GM21529 (cell line): ENCODE measurements around the gene CIAO3.
"Not testable (repeated sequence)": the region's sequence is repeated elsewhere in the genome, so short reads cannot be mapped to it uniquely, and the experiment has no call there.

Source experiments
- ATAC-seq: cut with Tn5 transposase; IDR thresholded peaks from one replicate; pipeline ENCODE4 v1.9.1; 2021; ENCODE audit not compliant: unreplicated experiment

The CIAO3 gene

DNA sequence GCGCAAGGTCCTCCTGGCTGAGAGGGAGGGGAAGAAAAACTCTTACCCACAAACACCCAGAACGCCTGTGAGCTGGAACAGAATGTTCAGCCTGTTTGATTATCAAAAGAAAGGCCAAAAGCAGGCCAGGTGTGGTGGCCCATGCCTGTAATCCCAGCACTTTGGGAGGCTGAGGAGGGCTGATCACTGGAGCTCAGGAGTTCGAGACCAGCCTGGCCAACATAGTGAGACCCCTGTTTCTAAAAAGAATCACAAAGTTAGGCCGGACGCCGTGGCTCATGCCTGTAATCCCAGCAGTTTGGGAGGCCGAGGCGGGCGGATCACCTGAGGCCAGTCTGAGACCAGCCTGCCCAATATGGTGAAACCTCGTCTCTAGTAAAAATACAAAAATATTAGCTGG, 35.5 kb upstream of the CIAO3 start:
- ATAC-seq, result not testable (repeated sequence)

GRCh38 chr16:775236-775796, 34.5 kb upstream of the CIAO3 start:
- no peak for ATAC-seq

DNA sequence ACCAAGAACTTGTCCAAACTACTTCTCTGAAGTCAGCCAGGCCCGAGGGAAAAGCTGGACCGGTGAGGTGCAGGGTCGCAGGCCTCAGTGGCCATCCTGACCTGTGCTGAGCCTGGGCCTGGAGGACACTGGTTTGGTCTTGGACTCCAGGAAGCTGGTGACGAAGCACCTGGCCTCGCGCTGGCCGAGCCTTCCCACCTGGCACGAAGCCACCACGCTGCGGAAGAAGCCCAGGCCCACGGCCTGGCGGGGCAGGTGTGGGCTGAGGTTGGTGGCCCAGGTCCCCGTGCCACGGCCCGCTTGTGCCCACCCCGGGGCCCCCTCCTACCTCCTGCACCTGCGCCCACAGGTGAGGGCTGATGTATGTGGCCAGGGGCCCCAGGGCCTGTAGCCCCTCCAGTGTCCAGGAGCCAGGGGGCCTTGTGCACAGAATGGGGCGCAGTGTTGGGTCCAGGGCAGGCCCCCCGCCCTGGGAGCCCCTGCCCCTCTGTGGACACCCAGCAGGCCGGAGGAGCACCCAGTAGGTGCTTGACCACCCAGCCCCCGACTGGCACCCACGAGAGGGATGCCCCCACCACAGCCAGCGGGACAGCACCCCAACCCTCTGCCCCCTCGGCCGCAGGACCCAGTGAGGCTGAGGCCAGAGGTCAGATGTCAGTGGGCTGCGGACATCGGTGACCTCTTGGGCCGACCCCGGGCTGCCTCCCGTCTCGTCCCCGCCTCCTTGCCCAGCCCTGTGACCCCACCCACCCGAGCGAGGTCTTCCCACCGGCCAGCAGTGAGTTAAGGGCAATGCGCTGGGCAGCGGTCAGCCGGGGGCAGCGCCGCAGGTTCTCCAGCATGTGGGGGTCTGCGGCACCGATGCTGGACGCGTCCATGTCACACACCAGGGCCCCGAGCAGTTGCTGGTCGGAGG, 33.5 kb upstream of the CIAO3 start:
- ATAC-seq, result no peak

DNA sequence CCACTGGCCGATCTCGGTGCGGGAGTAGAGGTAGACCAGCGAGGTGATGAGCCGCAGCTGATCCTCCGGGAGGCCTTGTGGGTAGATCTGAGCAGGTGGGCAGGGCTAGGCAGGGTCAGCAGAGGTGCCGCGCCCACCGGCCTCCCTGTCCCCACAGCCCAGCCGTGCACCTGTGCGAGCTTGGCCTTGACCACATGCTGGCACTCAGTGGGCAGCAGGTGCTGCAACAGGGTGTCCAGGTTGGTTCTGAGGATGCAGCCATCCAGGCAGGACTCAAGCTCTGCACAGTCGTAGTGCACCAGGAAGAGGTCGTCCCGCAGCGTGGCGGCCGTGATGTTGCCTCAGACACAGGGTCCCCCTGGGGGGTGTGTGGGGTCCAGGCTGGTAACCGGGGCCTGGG, 32.2 kb upstream of the CIAO3 start:
- ATAC-seq, result no peak

DNA sequence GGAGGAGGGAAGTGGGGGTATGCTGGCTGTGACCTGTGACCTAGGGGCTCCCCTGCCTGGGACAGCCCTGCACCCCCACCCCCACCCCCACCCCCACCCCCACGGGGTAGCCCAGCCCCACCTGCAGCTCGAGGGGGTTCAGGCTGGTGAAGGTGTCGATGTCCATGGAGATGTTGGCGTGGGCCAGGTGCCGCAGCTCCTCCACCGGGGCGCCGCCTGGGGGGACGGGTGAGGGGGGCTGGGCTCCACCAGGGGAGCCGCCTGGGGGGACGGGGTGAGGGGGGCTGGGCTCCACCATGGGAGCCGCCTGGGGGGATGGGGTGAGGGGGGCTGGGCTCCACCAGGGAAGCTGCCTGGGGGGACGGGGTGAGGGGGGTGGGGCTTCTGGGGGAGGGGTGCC, 29.6 kb upstream of the CIAO3 start:
- ATAC-seq, result no peak

DNA sequence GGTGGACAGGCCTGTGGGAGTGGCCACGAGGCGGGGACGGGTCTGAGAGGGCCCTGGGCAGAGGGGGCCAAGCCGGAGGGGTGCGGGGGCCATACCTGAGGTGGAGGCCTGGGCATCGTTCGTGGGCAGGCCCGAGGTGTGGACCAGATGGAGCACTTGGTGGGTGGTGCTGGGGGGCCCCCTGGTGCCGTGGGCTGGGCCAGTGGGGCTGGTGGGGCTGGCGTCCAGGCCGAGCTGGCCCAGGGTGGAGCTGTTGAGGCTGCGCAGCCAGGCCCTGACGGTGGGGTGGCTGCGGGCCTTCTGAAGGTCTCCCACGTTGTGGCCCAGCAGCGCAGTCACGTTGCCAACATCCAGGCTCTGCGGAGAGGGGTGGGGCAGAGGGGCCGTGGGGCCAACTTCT, 29.1 kb upstream of the CIAO3 start:
- no peak for ATAC-seq

DNA sequence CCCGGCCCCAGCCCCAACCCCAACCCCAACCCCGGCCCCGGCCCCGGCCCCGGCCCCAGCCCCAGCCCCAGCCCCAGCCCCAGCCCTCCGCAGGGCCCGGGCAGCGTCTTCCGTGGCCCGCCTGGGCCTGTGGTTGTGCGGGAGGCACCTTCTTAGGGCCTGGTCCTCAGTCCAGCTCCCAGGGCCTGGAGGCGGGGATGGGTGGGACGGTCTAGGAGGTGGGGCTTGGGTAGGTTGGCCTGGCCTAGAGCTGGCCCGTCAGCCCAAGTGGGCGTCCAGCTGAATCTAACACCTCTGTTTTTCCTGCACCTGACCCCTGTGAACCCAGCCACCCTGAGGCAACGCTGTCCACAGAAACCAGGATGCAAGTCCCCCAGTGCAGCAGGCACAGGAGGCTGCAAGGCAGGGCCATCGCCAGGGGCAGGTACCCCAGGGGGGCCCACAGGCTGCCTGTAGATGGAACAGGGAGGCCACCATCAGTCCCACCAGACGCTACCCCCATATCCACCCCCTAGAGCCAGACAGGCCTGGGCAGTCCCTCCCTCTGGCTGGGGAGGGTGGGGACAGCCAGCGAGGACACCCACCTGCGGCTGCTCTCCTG, 28.5 kb upstream of the CIAO3 start:
- no peak for ATAC-seq

GRCh38 chr16:768428-768827, 27.6 kb upstream of the CIAO3 start:
- no peak for ATAC-seq

DNA sequence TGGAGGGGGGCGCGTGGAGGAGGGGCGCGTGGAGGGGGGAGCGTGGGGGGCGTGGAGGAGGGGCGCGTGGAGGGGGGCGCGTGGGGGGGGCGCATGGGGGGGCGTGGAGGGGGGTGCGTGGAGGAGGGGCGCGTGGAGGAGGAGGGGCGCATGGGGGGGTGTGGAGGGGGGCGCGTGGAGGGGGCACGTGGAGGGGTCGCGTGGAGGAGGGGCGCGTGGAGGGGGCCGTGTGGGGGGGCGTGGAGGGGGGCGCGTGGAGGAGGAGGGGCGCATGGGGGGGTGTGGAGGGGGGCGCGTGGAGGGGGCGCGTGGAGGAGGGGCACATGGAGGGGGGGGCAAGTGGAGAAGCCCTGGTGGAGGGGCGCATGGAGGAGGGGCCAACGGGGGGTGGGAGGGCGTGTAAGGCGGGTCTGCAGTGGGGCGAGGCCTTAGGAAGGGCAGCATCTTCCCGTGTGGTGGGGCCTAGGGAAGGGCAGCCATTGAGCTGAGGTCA, 27.0 kb upstream of the CIAO3 start:
- no peak for ATAC-seq

DNA sequence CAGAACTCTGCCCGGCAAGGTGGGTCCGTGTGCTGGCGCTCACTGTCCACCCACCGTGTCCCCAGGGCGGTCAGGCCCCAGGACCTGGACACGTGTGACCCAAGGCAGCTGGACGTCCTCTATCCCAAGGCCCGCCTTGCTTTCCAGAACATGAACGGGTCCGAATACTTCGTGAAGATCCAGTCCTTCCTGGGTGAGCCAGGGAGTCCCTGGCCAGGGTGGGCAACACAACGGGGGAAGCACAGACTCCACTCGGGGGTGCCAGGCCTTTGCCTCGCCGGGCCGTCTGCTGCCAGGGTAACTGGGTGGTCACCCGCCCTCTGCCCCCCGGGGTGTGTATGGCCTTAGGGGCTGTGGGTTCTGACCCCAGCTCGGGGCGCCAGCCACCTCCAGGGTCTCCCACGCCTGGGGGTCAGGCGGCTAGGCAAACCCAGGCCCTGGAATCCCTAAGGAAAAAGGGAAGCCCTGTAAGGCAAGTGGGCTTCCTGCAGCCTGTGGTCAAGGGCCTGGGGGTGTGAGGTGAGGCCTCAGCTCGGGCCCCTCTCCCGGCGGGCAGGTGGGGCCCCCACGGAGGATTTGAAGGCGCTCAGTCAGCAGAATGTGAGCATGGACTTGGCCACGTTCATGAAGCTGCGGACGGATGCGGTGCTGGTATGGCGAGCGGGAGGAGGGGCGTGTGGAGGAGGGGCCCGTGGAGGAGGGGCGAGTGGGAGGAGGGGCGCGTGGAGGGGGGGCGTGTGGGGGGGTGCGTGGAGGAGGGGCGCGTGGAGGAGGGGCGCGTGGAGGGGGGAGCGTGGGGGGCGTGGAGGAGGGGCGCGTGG, 26.2 kb upstream of the CIAO3 start:
- ATAC-seq, result no peak

- ATAC-seq, result no peak
Measured at GRCh38 chr16:766008-766819, 25.4 kb upstream of the CIAO3 start.

DNA sequence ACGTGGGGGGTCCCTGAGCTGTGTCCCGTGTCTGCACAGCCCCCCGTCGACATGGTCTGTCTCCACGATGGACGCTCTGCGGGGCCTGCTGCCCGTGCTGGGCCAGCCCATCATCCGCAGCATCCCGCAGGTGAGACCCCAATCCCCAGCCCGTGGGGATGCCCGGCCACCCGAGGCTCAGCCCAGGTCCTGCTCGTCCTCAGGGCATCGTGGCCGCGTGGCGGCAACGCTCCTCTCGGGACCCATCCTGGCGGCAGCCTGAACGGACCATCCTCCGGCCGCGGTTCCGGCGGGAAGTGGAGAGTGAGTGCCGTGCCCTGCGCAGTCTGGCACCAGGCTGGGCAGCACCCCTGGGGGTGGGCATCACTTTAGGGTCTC, 24.7 kb upstream of the CIAO3 start:
- ATAC-seq, result no peak

DNA sequence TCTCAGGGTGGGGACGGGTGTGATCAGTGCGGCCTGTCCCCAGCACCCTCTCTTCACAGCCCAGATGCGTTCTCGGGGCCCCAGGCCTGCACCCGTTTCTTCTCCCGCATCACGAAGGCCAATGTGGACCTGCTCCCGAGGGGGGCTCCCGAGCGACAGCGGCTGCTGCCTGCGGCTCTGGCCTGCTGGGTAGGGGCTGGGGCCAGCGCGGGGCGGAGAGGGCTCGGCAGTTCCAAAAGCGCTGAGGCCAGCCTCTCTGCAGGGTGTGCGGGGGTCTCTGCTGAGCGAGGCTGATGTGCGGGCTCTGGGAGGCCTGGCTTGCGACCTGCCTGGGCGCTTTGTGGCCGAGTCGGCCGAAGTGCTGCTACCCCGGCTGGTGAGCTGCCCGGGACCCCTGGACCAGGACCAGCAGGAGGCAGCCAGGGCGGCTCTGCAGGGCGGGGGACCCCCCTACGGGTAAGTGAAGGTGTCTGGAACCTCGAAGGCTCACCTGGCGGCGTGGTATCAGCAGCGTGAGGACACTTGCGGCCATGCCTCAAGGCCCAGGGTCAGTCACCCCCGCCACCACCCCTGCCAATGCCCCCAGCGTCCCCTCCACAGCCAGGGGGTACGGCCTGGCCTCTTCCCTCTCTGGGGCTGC, 24.2 kb upstream of the CIAO3 start:
- ATAC-seq, result no peak

DNA sequence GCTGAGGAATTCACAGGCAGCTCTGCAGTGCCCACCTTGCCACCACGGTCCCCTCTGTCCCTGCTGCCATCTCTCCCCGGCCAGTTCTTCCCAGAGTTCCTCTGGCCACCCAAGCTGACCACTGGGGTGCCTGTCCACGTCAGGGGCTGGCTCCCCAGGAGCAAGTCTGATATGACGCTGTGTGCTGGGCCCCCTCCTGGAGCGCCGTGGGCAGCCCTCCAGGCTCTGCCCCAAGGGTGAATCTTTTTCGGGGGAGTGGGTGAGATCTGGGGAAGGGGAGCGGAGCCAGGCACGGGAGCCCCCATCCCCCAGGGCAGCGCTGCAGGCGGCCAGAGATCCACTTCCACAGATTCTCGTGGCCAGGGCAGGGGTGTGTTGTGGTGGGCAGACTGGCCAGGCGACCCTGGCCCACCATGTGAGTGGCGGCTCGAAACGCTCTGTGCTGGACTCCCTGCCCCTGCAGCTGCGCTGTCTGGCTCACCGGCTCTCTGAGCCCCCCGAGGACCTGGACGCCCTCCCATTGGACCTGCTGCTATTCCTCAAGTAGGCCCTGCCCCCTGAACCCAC, 23.5 kb upstream of the CIAO3 start:
- no peak for ATAC-seq

- ATAC-seq, result no peak
Measured at GRCh38 chr16:763369-764183, 22.8 kb upstream of the CIAO3 start.

GRCh38 chr16:762595-763268, 21.9 kb upstream of the CIAO3 start:
- no peak for ATAC-seq

DNA sequence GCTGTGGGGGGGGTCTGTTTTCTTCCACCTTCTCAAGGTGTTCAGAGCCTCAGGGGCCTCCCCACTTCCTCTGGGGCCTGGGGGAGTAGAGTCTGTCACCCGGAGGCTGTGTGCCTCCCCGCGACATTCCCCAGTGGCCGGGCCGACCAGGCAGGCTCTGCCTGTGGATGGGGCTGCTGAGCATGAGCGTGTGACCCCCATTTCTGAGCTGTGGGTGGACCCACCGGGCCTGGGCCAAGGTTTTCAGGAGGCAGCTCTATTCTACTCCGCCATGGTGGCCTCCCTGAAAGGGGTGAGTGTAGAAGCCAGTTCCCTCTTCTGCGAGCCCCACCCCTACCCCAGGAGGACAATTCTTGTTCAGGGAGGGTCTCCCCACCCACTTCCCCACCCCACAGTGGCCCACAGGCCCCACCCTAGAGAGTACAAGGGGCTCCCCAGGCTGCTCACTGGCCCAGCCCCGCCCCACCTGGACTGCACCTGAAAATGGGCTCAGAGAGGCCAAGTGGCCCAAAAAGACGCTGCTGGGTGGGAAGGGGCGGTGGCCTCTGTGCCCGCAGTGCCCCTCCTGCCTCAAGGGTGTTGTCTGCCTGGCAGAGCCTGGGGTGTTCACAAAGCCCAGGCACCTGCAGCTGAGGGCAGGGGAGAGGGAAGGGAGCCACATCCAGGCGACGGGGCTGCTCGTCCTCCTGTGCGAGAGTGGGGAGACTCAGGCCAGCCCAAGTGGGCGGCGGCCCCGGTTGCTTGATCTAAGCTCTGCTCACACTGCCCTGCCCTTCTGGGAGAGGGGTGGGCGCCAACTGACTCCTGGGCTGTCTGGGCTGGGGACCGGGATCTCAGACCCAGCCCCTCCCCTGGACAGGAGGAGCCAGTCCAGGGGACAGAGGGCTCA, 21.1 kb upstream of the CIAO3 start:
- ATAC-seq, result no peak
